Ishikawa (cell line): Measurements from ENCODE around the gene IFIT5.

Experiments used
- CEBPB ChIP-seq: IDR thresholded peaks from 2 replicates; pipeline ENCODE4 v1.6.1; 2012
- EGR1 ChIP-seq: IDR thresholded peaks from 2 replicates; pipeline ENCODE4 v1.6.1; 2012
- EP300 ChIP-seq: IDR thresholded peaks from 2 replicates; pipeline ENCODE4 v1.6.1; 2012; ENCODE audit warnings: borderline replicate concordance
- FOXM1 ChIP-seq: IDR thresholded peaks from 2 replicates; pipeline ENCODE4 v1.6.1; 2012; ENCODE audit warnings: low read depth, borderline replicate concordance
- MAX ChIP-seq: IDR thresholded peaks from 2 replicates; pipeline ENCODE4 v1.6.1; 2012
- NFIC ChIP-seq: IDR thresholded peaks from 2 replicates; pipeline ENCODE4 v1.6.1; 2012
- RAD21 ChIP-seq: IDR thresholded peaks from 2 replicates; pipeline ENCODE4 v1.6.1; 2012; ENCODE audit warnings: low read depth
- REST ChIP-seq: IDR thresholded peaks from 2 replicates; pipeline ENCODE4 v1.6.1; 2012; ENCODE audit warnings: low read depth, mild to moderate bottlenecking
- TAF1 ChIP-seq: IDR thresholded peaks from 2 replicates; pipeline ENCODE4 v1.6.1; 2012; ENCODE audit warnings: low read depth, mild to moderate bottlenecking
- TCF12 ChIP-seq: IDR thresholded peaks from 2 replicates; pipeline ENCODE4 v1.6.1; 2012; ENCODE audit warnings: low read depth
- TEAD4 ChIP-seq: IDR thresholded peaks from 2 replicates; pipeline ENCODE4 v1.6.1; 2012
- USF1 ChIP-seq: IDR thresholded peaks from 2 replicates; pipeline ENCODE4 v1.6.1; 2012
- YY1 ChIP-seq: IDR thresholded peaks from 2 replicates; pipeline ENCODE4 v1.6.1; 2012; ENCODE audit warnings: low read depth
- ZBTB7A ChIP-seq: IDR thresholded peaks from 2 replicates; pipeline ENCODE4 v1.6.1; 2012; ENCODE audit warnings: low read depth

- no peak for TF ChIP-seq FOXM1
- TF ChIP-seq EGR1: no peak
- no peak for TF ChIP-seq RAD21
- no peak for TF ChIP-seq REST
- TF ChIP-seq CEBPB: no peak
- TF ChIP-seq ZBTB7A: no peak
- no peak for TF ChIP-seq MAX
- no peak for TF ChIP-seq EP300
- no peak for TF ChIP-seq NFIC
- TF ChIP-seq YY1: no peak
- no peak for TF ChIP-seq TAF1
- TF ChIP-seq TCF12: no peak
- TF ChIP-seq TEAD4: no peak
- no peak for TF ChIP-seq USF1
Observed at GRCh38 chr10:89382757-89383156, 31.6 kb upstream of the IFIT5 start.
